Activated naive CD4-positive, alpha-beta T cell treated with anti-CD3 and anti-CD28 coated beads, Interleukin-2, amount 50 U/mL, for 16 hours (primary cell): ENCODE measurements around the gene AGBL4.

ENCODE experiments used
- DNase-seq: peaks from one replicate; pipeline ENCODE4 v3.0.0-alpha.2; 2020

Gene AGBL4

GRCh38 chr1:48876330-48876785, 1147.4 kb downstream of the AGBL4 start:
- DNase-seq, result no peak

- DNase-seq, result no peak
Observed at GRCh38 chr1:48875552-48876329, 1148.0 kb downstream of the AGBL4 start.

- DNase-seq, result no peak
Observed at GRCh38 chr1:48873944-48874343, 1149.8 kb downstream of the AGBL4 start.

GRCh38 chr1:48870596-48870995, 1153.2 kb downstream of the AGBL4 start:
- no peak for DNase-seq

GRCh38 chr1:48869116-48869893, 1154.4 kb downstream of the AGBL4 start:
- no peak for DNase-seq

- no peak for DNase-seq
Observed at GRCh38 chr1:48864913-48865312, 1158.8 kb downstream of the AGBL4 start.

GRCh38 chr1:48859456-48859855, 1164.3 kb downstream of the AGBL4 start:
- no peak for DNase-seq

- no peak for DNase-seq
Observed at GRCh38 chr1:48858200-48858920, 1165.4 kb downstream of the AGBL4 start.

- DNase-seq, result no peak
Observed at GRCh38 chr1:48853006-48853405, 1170.7 kb downstream of the AGBL4 start.

GRCh38 chr1:48851638-48852037, 1172.1 kb downstream of the AGBL4 start:
- no peak for DNase-seq

GRCh38 chr1:48848035-48848434, 1175.7 kb downstream of the AGBL4 start:
- no peak for DNase-seq

GRCh38 chr1:48846441-48846840, 1177.3 kb downstream of the AGBL4 start:
- no peak for DNase-seq

GRCh38 chr1:48844187-48844586, 1179.6 kb downstream of the AGBL4 start:
- no peak for DNase-seq

GRCh38 chr1:48841966-48842365, 1181.8 kb downstream of the AGBL4 start:
- no peak for DNase-seq

GRCh38 chr1:48841461-48841860, 1182.3 kb downstream of the AGBL4 start:
- no peak for DNase-seq

GRCh38 chr1:48831120-48831978, 1192.4 kb downstream of the AGBL4 start:
- DNase-seq, result no peak

- DNase-seq, result no peak
Observed at GRCh38 chr1:48830715-48831114, 1193.0 kb downstream of the AGBL4 start.

GRCh38 chr1:48829446-48829845, 1194.3 kb downstream of the AGBL4 start:
- no peak for DNase-seq

- no peak for DNase-seq
Observed at GRCh38 chr1:48823168-48823567, 1200.6 kb downstream of the AGBL4 start.

GRCh38 chr1:48820491-48820890, 1203.3 kb downstream of the AGBL4 start:
- DNase-seq, result no peak

GRCh38 chr1:48817505-48818114, 1206.1 kb downstream of the AGBL4 start:
- no peak for DNase-seq

GRCh38 chr1:48810740-48811139, 1213.0 kb downstream of the AGBL4 start:
- no peak for DNase-seq
